OCI-LY7 (cell line): ENCODE results near the gene CAAP1. TPM values are rescaled to one million over a fixed set of nuclear protein-coding genes. Genes with fewer than 3 reads are reported as not detected.

ENCODE experiments used
- BruUV-seq: library from RNA; stranded (reverse); fragments of 400-500 nt; replicated peaks from 2 replicates; lab custom pipeline; 2021; lab: Mats Ljungman, UMichigan
- CTCF ChIA-PET: fragments of 300-600 bp; sonication (Branson Sonifier 250); formaldehyde crosslinking; loops from one replicate; lab custom pipeline; 2022; ENCODE audit warnings: antibody characterized with exemption; ENCODE audit not compliant: unreplicated experiment; lab: Charles Lee
- POLR2A ChIA-PET: fragments of 300-600 bp; sonication (Branson Sonifier 250); formaldehyde crosslinking; loops from one replicate; lab custom pipeline; 2022; ENCODE audit warnings: antibody characterized with exemption; lab: Charles Lee
- DNase-seq: peaks from one replicate; pipeline ENCODE4 v3.0.0-alpha.2; 2015; ENCODE audit warnings: low spot score
- H2AFZ ChIP-seq: fragments of 200-600 bp; sonication (generic), shearing (Covaris generic); 2 replicates; pipeline ENCODE4 v1.6.1; 2014; ENCODE audit warnings: mild to moderate bottlenecking, antibody characterized with exemption, low read length, moderate library complexity
- H3K27ac ChIP-seq: fragments of 200-600 bp; sonication (generic); 2 replicates; pipeline ENCODE4 v1.5.1; 2014; ENCODE audit warnings: mixed run types, low read depth, mild to moderate bottlenecking, moderate library complexity, low read length, inconsistent platforms; ENCODE audit not compliant: poor library complexity, severe bottlenecking
- H3K36me3 ChIP-seq: fragments of 200-600 bp; sonication (generic); 2 replicates; pipeline ENCODE4 v1.6.1; 2014; ENCODE audit warnings: mild to moderate bottlenecking, antibody characterized with exemption, low read length, moderate library complexity, mixed read lengths; ENCODE audit not compliant: insufficient read depth
- H3K4me1 ChIP-seq: fragments of 200-600 bp; sonication (generic); 2 replicates; pipeline ENCODE4 v1.5.1; 2014; ENCODE audit warnings: mild to moderate bottlenecking, low read length; ENCODE audit not compliant: insufficient read depth, poor library complexity, severe bottlenecking
- H3K4me2 ChIP-seq: fragments of 200-600 bp; sonication (generic); 2 replicates; pipeline ENCODE4 v1.6.1; 2014; ENCODE audit warnings: mild to moderate bottlenecking, low read length
- H3K4me3 ChIP-seq: fragments of 200-600 bp; sonication (generic); 2 replicates; pipeline ENCODE4 v1.5.1; 2014; ENCODE audit warnings: mild to moderate bottlenecking, low read depth, low read length; ENCODE audit not compliant: poor library complexity, severe bottlenecking
- H3K79me2 ChIP-seq: fragments of 200-600 bp; sonication (generic); 2 replicates; pipeline ENCODE4 v1.6.1; 2016; ENCODE audit warnings: low read depth, mild to moderate bottlenecking, low read length, moderate library complexity, mixed read lengths; ENCODE audit not compliant: insufficient read depth
- H3K9me2 ChIP-seq: fragments of 200-600 bp; sonication (generic); 2 replicates; pipeline ENCODE4 v1.6.1; 2016; ENCODE audit warnings: mild to moderate bottlenecking, low read length, mixed read lengths; ENCODE audit not compliant: insufficient read depth
- H3K9me3 ChIP-seq: fragments of 200-600 bp; sonication (generic); 2 replicates; pipeline ENCODE4 v1.6.1; 2014; ENCODE audit warnings: mild to moderate bottlenecking, mixed run types, low read length, mixed read lengths
- H4K20me1 ChIP-seq: fragments of 200-600 bp; sonication (generic); 2 replicates; pipeline ENCODE4 v1.6.1; 2014; ENCODE audit warnings: mild to moderate bottlenecking, antibody characterized with exemption, low read length, moderate library complexity, mixed read lengths; ENCODE audit not compliant: insufficient read depth
- EZH2phosphoT487 ChIP-seq: fragments of 200-600 bp; sonication (generic); IDR thresholded peaks from 2 replicates; pipeline ENCODE4 v1.6.1; 2018; ENCODE audit warnings: low read depth, borderline replicate concordance, mild to moderate bottlenecking, mixed run types, antibody characterized with exemption, low read length, moderate library complexity, mixed read lengths
- intact Hi-C: fragments of 100-400 bp; cut with micrococcal nuclease; formaldehyde crosslinking; loops from one replicate; pipeline ENCODE4 v1.10.0; 2022; ENCODE audit not compliant: unreplicated experiment
- total RNA-seq, 2 experiments: library from RNA; depleted of rRNA in 1 of 2; stranded (reverse); fragments of >200 nt in 1 of 2; shearing (Covaris generic) in 1 of 2; gene quantifications; 2 replicates each; pipeline ENCODE4 v1.2.3, GENCODE V29; 2014 to 2022
- TF ChIP-seq, protein P1 (sequence below): fragments of 200-600 bp; sonication (generic); conservative IDR thresholded peaks from 2 replicates; pipeline ENCODE4 v1.5.1; 2014; ENCODE audit warnings: mild to moderate bottlenecking, antibody characterized with exemption, low read length, moderate library complexity, mixed read lengths

CAAP1 gene
- total RNA-seq, 2 experiments from 2014 or later, result 32.9 to 38.8 TPM

DNA sequence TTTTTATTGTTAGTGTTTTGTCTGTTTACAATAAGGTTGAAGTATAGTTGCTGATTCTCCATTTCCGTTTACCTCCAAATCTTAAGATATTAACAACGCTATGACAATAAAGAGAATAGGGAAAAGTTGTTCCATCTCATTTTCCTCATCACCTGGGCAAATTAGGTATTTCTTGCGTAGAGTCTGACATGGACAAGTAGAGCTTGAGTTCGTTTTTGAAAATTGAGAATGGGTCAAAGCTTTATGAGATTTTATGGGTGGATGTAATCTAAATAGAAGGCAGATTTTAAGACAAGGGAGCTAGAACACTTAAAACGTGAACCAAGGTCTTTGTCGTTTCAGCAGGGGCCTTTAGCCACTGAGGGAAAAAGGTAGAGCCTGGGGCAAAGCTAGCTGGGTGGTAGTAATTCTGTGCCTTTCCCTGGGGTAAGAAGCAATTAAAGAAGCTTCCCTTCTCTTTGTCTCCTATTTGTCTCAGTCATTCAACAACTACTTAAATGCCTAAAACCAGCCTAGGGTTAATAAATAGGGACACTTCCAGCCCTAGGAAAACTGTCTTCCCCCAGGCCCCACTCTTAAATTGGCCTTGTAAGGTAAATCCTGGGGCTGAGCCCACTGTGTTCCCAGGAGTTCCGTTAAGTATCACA is 551 bp upstream of the CAAP1 start:
- ChIA-PET POLR2A (interaction anchor here (0.8 to 2.2 kb wide), 10 partner anchors 9 to 57 kb away, joined by 3 to 8 read pairs (median 4); partner anchors contain the start of gene PLAA), CTCF (interaction anchor here (0.9 kb wide), 1 partner anchor 53 kb away, joined by 3 read pairs; no protein-coding TSS in a partner anchor)
- Histone ChIP-seq H3K4me1 (peaks cover 29% of the 10 kb centered on the region), H3K27ac (peak overlapping the region; percentile 93), H3K4me2 (peak overlapping the region; percentile 94), H3K4me3 (peak overlapping the region; percentile 89), H2AFZ (peak overlapping the region; percentile 87; the same call in 1 of the 2 replicates), H3K9me2 (no peaks in the 10 kb centered on the region), H3K36me3 (peaks cover 16% of the 10 kb centered on the region), H3K79me2 (peaks cover 40% of the 10 kb centered on the region), H4K20me1 (peaks cover 6% of the 10 kb centered on the region), H3K9me3 (no peaks in the 10 kb centered on the region)
- TF ChIP-seq, protein P1, sequence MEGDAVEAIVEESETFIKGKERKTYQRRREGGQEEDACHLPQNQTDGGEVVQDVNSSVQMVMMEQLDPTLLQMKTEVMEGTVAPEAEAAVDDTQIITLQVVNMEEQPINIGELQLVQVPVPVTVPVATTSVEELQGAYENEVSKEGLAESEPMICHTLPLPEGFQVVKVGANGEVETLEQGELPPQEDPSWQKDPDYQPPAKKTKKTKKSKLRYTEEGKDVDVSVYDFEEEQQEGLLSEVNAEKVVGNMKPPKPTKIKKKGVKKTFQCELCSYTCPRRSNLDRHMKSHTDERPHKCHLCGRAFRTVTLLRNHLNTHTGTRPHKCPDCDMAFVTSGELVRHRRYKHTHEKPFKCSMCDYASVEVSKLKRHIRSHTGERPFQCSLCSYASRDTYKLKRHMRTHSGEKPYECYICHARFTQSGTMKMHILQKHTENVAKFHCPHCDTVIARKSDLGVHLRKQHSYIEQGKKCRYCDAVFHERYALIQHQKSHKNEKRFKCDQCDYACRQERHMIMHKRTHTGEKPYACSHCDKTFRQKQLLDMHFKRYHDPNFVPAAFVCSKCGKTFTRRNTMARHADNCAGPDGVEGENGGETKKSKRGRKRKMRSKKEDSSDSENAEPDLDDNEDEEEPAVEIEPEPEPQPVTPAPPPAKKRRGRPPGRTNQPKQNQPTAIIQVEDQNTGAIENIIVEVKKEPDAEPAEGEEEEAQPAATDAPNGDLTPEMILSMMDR, result no peak
- no peak for TF ChIP-seq EZH2phosphoT487
- DNase-seq, result no peak
- BruUV-seq, result TSS peak; percentile 99
- intact Hi-C loops, result no loop called here

DNA sequence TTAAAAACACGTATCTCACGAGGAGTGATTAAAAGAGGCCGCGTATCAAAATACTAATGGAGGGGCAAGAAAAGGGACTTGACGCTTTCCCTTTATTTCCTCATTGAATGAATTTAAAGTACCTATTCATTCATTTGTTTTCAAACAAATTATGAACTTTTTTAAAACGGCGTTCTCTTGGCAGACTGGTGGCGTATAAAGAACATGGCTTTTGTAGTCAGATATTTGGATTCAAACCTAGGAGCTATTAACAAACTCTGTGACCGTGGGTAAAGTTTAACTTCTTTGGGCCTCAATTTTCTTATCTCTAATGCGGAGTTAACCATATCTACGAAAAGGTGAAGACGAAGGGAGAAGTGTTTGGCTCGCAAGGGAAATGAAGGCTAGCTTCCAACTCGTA is 876 bp downstream of the CAAP1 start:
- peak; percentile 5 for DNase-seq
- H3K9me3 ChIP-seq, result no peaks in the 10 kb centered on the region
- H3K9me2 ChIP-seq, result no peaks in the 10 kb centered on the region
- peaks cover 54% of the 10 kb centered on the region for H3K79me2 ChIP-seq
- CTCF ChIA-PET, result no interaction called here
- H3K4me1 ChIP-seq, result peaks cover 32% of the 10 kb centered on the region
- H4K20me1 ChIP-seq, result peaks cover 10% of the 10 kb centered on the region
- TF ChIP-seq, protein P1, result no peak
- TF ChIP-seq EZH2phosphoT487, result no peak
- peaks cover 30% of the 10 kb centered on the region for H3K36me3 ChIP-seq
- intact Hi-C loops, result loop anchor here (1.0 kb wide), 1 partner anchor 56 kb away; the partner anchor contains the start of gene PLAA
- H3K4me2 ChIP-seq, result peak overlapping the region; percentile 94
- H3K4me3 ChIP-seq, result peak overlapping the region; percentile 89
- POLR2A ChIA-PET, result interaction anchor here (0.7 to 2.2 kb wide), 8 partner anchors 9 to 56 kb away, joined by 3 to 10 read pairs (median 4); partner anchors contain the start of gene PLAA
- H2AFZ ChIP-seq, result no peak overlapping the region; the same call in 1 of the 2 replicates
- BruUV-seq, result no TSS peak
- peak overlapping the region; percentile 93 for H3K27ac ChIP-seq

DNA sequence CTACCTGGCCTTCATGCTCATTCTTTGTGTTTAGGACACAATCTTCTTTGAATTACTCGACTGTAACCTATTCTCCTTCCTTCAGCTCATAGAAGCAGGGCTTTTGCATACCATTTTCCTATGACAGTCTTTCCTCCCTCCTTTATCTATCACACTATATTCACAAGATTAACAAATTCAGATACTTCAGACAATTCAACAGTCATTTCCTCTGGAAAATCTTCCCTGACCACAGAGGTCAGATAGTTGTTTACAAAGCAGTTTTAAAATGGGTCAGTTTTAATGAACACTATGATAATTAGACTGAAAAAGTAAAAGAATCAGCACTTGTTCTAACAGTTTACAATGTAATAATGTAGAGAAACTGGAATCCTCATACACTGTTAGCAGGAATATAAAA is 4.3 kb downstream of the CAAP1 start:
- Histone ChIP-seq H3K36me3 (peaks cover 65% of the 10 kb centered on the region), H3K79me2 (peaks cover 86% of the 10 kb centered on the region), H3K4me2 (peak overlapping the region; percentile 94; the same call in 1 of the 2 replicates), H3K27ac (no peak overlapping the region), H3K4me1 (peaks cover 29% of the 10 kb centered on the region), H4K20me1 (peaks cover 10% of the 10 kb centered on the region), H2AFZ (no peak overlapping the region), H3K4me3 (peak overlapping the region; percentile 22), H3K9me2 (no peaks in the 10 kb centered on the region), H3K9me3 (peaks cover 10% of the 10 kb centered on the region)
- BruUV-seq, result no TSS peak
- intact Hi-C loops, result no loop called here
- ChIA-PET CTCF (no interaction called here), POLR2A (interaction anchor here (0.9 kb wide), 1 partner anchor 14 kb away, joined by 3 read pairs; no protein-coding TSS in a partner anchor)
- DNase-seq, result no peak
- no peak for TF ChIP-seq EZH2phosphoT487
- TF ChIP-seq, protein P1, result no peak
